Rectal smooth muscle tissue (tissue), 1 donor: ENCODE results near the gene HOXC10.

ENCODE experiments used
- H3K27ac ChIP-seq: one replicate; pipeline ENCODE4 v1.7.0; 2013; ENCODE audit warnings: low read depth, low read length, inconsistent platforms
- H3K27me3 ChIP-seq: one replicate; pipeline ENCODE4 v1.7.0; 2013; ENCODE audit warnings: low read length; ENCODE audit not compliant: control insufficient read depth, insufficient read depth
- H3K36me3 ChIP-seq: one replicate; pipeline ENCODE4 v1.7.0; 2013; ENCODE audit warnings: low read length; ENCODE audit not compliant: control insufficient read depth, insufficient read depth
- H3K4me1 ChIP-seq: one replicate; pipeline ENCODE4 v1.7.0; 2013; ENCODE audit warnings: low read length; ENCODE audit not compliant: control insufficient read depth, insufficient read depth
- H3K4me3 ChIP-seq: one replicate; pipeline ENCODE4 v1.7.0; 2013; ENCODE audit warnings: low read length
- H3K9ac ChIP-seq: one replicate; pipeline ENCODE4 v1.7.0; 2013; ENCODE audit warnings: low read length

The HOXC10 gene

DNA sequence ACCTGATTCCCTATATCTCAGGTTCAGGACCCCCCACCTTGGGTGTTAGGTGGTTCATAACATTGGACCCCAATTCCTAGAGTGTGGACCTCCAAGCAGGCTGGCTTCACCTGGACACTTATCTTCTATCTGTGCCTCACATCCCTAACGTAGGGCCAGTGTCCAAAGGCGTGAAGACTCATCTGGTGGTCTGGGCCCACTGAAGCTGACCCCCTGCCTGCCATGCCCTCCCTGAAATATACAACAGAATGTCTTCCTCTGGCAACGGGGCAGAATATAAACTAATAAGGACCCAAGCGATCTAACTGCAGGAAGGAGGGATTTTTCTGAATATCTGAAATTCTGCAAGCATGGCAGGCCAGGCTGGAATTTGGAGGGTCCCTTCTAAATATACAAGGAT, 40.7 kb upstream of the HOXC10 start:
- H3K9ac ChIP-seq = no peak overlapping the region
- no peaks in the 10 kb centered on the region for H3K36me3 ChIP-seq
- no peak overlapping the region for H3K27ac ChIP-seq
- no peaks in the 10 kb centered on the region for H3K4me1 ChIP-seq
- peaks cover 45% of the 10 kb centered on the region for H3K27me3 ChIP-seq
- H3K4me3 ChIP-seq = no peak overlapping the region

DNA sequence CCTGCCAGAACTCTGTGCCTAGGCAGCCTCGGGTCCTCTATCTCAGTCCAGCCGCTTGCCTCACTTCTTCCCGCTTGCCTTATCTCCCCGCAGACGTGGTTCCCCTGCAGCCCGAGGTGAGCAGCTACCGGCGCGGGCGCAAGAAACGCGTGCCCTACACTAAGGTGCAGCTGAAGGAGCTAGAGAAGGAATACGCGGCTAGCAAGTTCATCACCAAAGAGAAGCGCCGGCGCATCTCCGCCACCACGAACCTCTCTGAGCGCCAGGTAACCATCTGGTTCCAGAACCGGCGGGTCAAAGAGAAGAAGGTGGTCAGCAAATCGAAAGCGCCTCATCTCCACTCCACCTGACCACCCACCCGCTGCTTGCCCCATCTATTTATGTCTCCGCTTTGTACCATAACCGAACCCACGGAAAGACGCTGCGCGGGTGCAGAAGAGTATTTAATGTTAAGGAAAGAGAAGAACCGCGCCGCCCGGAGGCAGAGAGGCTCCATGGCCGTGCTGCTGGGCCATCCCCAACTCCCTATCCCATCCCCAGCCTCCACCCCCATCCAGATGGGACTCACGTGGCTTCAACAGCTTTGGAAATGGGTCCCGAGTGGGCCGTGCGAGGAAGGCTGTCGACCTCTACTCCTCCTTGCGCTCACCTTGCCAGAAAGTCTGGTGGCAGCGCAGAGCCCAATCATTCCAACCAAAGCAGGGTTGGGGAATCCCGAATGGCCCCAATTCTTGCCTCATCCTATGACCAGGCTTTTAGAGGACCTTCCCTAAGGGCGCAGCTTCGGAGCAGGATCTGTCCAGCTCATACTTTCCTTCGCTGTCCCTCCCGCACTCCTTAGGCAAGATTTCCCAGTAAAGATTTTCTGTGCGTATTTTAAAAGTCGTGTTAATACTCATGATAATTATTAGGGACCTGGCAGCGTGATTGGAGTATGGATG, 39.8 kb upstream of the HOXC10 start:
- Histone ChIP-seq H3K4me1 (no peaks in the 10 kb centered on the region), H3K9ac (no peak overlapping the region), H3K36me3 (no peaks in the 10 kb centered on the region), H3K27ac (no peak overlapping the region), H3K27me3 (peaks cover 46% of the 10 kb centered on the region), H3K4me3 (no peak overlapping the region)

DNA sequence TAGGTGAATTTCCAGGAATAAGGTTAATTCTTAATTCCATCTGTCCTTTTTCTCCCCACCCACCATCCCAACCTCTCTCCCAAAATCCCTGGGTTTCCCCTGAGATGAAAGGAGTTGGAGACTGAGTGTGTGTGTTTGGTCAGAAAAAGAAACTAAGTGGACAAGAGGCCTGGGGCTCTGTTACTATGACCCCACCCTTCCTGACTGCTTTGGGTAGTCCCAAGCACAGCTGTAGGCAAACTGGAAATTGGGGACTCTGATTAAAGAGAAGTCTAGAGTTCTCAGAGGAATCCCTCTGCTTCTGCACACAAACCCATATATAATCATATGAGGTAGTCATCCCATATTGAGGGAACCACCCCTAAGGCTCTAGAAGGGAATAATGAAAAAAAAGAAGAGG, 37.2 kb upstream of the HOXC10 start:
- H3K27me3 ChIP-seq = peaks cover 59% of the 10 kb centered on the region
- no peak overlapping the region for H3K9ac ChIP-seq
- H3K4me1 ChIP-seq = no peaks in the 10 kb centered on the region

DNA sequence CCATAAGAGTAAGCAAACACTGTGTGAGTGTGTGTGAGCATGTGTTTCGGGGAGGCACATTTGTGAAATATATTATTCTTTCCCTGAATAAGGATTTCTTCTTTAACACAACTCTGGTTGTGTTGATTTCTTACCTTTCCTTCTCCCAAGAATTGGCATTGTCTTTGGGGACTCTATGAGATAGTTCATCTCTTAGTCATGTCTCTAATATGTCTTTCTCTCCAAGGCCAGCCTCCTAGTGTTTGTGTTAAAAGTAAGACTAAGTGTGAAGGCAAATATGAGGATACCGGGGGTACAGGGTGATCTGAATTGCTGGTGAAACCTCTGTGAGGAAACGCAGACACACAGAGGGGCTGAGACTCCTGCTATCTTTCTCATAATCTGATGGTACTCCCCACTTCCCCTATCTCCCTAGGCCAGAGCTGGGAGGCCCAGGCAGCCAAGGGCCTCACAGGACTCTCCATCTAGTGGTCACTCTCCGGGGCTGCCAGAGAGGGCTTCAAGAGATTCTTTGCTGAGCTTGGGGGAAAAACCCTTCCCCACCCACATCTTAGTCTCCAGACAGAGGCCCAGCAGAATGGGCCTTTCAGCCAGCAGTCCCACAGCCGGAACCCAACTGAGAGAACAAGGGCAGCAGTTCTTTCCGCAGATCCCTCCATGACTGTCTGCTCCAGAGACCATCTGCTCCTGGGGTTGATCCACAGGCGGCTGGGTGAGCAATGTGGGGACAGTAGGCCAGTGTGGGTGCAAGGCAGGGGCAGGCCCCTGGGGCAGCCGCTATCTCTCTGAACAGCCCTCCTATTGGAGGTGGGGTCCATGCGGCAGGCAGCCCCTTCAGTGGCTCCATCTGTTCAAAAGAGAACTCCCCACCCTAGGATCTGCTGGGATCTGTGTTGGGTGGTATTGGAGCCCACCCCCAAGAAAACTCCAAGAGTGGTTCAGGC, 36.0 kb upstream of the HOXC10 start:
- Histone ChIP-seq H3K4me3 (no peak overlapping the region), H3K27me3 (peaks cover 64% of the 10 kb centered on the region), H3K9ac (no peak overlapping the region), H3K27ac (no peak overlapping the region), H3K36me3 (no peaks in the 10 kb centered on the region), H3K4me1 (no peaks in the 10 kb centered on the region)

More for the DNA sequence above, 37.2 kb upstream of the HOXC10 start:
- H3K27ac ChIP-seq = no peak overlapping the region
- H3K4me3 ChIP-seq = no peak overlapping the region
- H3K36me3 ChIP-seq = no peaks in the 10 kb centered on the region

- H3K4me1 ChIP-seq = no peaks in the 10 kb centered on the region
- no peak overlapping the region for H3K4me3 ChIP-seq
- no peak overlapping the region for H3K9ac ChIP-seq
- no peak overlapping the region for H3K27ac ChIP-seq
- no peaks in the 10 kb centered on the region for H3K36me3 ChIP-seq
- H3K27me3 ChIP-seq = peaks cover 65% of the 10 kb centered on the region
Observed at GRCh38 chr12:53949631-53950436, 35.1 kb upstream of the HOXC10 start.

DNA sequence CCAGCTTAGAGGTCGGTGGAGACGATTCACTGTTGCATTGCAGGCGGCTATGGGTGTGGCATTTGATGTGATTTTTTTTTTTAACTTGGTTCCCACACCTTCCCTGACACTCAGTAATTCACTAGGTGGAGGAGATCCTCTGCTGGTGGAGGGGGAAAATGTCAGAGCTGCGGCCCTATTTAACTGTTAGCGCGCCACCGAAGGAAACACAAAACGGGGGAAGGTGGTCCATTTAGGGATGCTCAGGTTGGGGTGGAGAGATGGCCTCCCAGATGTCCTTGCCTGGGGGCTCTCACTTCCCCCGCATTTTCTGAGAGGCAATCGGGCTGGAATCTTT, 34.5 kb upstream of the HOXC10 start:
- peaks cover 61% of the 10 kb centered on the region for H3K27me3 ChIP-seq
- no peaks in the 10 kb centered on the region for H3K4me1 ChIP-seq
- H3K36me3 ChIP-seq = no peaks in the 10 kb centered on the region
- H3K9ac ChIP-seq = no peak overlapping the region
- no peak overlapping the region for H3K4me3 ChIP-seq
- no peak overlapping the region for H3K27ac ChIP-seq

DNA sequence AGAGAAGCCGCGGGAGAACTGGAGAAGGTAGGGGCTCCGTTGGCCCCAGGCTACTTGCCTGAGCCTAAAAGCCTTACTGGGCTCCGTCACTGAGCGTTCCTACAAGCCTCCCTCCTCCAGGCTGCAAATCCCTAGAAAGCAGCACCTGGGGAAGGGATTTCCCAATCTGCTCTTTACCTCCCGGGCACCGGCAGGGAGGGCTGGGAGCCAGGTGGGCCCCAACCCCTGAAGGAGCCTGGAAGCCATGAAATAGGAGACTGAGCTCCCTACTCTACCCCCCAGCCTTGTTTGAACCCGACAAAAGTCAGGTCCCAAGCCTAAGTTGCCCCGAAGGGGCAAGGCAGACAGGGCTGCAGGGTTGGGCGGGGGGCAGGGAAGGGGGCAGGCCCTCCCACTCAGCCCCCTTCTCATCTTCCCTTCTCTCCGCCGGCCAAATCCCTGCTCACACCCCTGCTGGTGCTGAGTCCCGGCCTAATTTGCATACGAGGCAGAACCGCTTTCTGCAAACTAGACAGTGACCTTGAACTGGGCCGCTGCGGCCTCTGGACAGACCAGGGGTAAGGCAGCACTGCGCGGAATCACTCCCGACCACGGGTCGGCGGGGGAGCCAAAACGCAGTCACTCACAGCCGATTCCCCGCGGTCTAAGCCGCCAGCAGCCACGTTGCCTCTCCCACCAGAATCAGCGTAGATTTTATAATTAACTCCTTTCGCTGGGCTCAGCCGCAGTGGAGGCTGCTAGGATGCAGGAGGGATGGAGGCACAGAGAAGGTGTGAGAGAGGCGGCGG, 34.0 kb upstream of the HOXC10 start:
- Histone ChIP-seq H3K4me1 (no peaks in the 10 kb centered on the region), H3K27me3 (peaks cover 61% of the 10 kb centered on the region), H3K4me3 (no peak overlapping the region), H3K27ac (no peak overlapping the region), H3K36me3 (no peaks in the 10 kb centered on the region), H3K9ac (no peak overlapping the region)

DNA sequence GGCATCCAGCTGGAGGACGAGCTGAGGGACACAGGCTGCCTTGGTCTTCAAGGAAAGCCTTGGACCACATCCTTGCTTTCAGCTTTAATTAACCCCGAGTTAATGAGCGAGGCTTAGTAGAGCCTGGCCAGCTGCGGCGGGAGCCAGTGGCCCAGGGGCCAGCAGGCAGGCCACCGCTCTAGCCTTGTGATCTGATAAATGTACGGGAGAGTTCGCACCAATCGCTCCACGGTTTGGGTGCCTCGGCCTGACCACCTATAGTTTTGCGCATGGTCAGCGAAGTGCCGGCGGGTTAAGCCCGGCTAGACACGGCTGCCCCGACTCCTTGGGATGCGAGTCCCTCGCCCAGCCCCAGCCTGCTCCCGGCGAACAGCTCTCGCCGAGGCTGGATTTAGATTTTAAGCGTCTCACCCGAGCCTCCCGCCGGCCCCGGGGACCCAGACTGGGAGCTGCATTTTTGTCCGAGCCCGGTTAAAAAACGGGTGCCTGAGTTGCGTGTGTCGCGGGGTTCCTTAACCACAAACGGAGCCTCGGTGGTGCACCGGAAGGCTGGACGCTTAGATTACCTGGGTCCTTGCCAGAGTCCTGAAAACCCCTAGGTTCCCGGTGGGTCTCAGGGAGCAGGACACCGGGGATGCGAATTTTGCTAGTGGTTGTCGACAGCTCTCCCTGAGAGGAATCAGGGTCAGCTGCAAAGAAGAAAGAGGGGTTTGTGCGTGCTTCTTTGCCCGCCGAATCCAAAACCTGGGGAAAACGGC, 33.2 kb upstream of the HOXC10 start:
- H3K36me3 ChIP-seq = no peaks in the 10 kb centered on the region
- H3K27ac ChIP-seq = no peak overlapping the region
- H3K27me3 ChIP-seq = peaks cover 66% of the 10 kb centered on the region
- H3K4me3 ChIP-seq = no peak overlapping the region
- H3K4me1 ChIP-seq = no peaks in the 10 kb centered on the region
- H3K9ac ChIP-seq = no peak overlapping the region

- H3K27ac ChIP-seq = no peak overlapping the region
- no peaks in the 10 kb centered on the region for H3K36me3 ChIP-seq
- H3K27me3 ChIP-seq = peaks cover 70% of the 10 kb centered on the region
- H3K4me3 ChIP-seq = no peak overlapping the region
- H3K9ac ChIP-seq = no peak overlapping the region
- no peaks in the 10 kb centered on the region for H3K4me1 ChIP-seq
Observed at GRCh38 chr12:53952335-53952694, 32.6 kb upstream of the HOXC10 start.

GRCh38 chr12:53952871-53953734, 31.8 kb upstream of the HOXC10 start:
- Histone ChIP-seq H3K27ac (no peak overlapping the region), H3K4me3 (no peak overlapping the region), H3K27me3 (peaks cover 73% of the 10 kb centered on the region), H3K9ac (no peak overlapping the region), H3K4me1 (no peaks in the 10 kb centered on the region), H3K36me3 (no peaks in the 10 kb centered on the region)
